Activated CD8-positive, alpha-beta memory T cell treated with anti-CD3 and anti-CD28 coated beads, Interleukin-2, amount 50 U/mL, for 24 hours (primary cell): Measurements from ENCODE around the gene LEF1.

Source experiments
- DNase-seq: peaks from one replicate; pipeline ENCODE4 v3.0.0-alpha.2; 2020; ENCODE audit errors: extremely low read depth

The LEF1 gene

DNA sequence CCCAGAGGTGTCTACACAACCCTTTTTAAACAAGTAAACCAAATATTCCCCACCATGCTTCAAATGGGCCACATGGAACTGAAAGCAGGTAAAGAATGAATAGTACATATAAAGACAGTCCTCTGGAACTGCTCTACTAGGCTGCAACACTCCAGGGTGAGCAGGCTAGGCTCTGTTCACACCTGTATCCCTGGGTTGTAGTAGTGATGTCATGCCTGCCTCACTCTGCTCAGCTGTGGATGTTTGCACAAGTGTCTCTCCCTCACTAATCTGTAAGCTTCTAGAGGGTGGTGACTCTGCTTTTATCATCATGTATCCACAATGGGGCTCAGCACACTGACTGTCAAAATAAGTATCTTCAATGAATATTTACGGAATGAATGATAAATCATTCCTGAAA is 20.4 kb downstream of the LEF1 start:
- no peak for DNase-seq

DNA sequence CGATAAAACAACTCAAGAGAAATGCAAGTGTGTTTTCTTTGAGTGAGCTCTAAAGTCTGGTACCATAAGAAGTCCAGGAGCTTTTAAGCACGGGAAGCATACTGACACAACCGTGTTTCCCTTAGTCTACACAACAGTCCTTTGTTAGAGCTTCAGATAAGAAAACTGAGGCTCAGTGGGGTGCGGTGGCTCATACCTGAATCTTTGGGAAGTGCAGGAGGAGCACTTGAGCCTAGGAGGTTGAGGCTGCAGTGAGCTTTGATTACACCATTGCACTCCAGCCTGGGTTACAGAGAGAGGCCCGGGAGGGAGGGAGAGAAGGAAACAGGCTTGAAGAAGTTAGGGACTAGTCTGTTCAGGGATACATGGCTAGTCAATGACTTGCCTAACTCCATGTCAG is 21.9 kb downstream of the LEF1 start:
- no peak for DNase-seq

DNA sequence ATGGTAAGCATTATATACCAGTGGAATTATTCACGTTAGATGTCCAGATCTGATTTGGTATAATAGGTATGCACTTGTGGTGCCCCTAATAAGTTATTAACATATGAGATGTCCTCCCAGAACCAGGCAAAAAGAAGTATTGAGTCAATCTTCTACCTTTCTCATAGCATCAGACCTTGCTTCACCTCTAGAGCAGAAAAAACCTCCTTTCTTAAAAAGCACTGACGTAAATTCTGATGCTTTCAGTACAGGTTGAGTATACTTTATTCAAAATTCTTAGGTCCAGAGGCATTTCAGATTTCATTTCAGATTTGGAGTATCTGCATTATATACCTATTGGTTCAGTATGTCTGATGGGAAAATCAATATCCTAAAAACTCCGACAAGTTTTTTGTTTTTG is 22.4 kb downstream of the LEF1 start:
- DNase-seq = no peak

DNA sequence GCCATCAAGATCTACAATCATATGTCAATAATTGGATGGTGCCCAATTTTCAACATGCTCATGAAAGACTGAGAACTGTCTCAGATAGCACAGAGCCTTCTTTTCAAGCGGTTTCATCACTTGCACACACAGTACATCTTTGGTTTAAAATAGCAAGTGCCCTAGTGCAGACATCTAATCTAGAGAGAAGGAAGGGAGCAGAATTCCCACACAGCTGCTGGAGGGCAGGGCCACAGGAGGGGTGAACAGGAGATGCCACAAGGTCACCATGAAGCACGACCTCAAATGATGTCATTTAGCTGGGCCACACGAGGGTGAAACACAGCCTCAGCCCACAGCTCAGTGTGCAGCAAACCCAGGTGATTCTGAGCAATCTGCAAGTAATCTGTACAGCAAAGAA is 24.3 kb downstream of the LEF1 start:
- no peak for DNase-seq

DNA sequence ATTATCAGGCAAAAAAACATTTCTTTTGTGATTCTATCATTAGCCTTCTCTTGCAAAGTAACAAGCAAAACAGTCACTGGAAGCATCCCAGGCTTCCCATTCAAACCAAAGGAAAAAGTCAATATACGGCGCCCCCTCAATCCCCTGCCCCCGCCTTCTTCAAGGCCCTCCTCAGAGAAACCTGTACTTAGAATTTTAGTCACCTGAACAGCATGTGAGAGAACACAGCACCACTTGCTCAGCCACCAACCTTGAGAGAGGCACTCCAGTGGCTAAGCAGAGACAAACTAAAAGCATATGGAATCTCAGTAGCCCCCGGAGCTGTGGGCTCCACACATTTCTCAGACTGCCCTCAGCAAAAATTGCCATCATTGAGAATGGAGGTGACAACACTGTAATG is 25.2 kb downstream of the LEF1 start:
- DNase-seq = no peak

DNA sequence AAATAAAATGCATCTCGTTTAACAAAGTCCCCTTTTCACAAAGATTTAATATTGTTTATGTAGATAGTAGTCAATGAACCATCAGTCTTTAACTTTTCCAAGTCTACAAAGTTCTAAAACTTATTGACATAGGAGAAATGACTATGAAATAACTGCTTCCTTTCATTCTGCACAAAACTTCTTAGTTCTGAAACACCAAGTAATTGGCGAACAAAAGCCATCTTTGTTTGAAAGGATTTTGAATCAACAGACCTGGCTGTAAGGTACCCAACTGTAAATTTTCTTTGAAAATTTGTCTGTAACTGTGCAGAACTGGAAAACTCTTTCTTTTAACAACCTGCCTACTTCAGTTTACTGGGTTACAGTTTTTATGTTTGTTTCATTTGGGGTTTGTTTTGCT is 25.9 kb downstream of the LEF1 start:
- no peak for DNase-seq

DNA sequence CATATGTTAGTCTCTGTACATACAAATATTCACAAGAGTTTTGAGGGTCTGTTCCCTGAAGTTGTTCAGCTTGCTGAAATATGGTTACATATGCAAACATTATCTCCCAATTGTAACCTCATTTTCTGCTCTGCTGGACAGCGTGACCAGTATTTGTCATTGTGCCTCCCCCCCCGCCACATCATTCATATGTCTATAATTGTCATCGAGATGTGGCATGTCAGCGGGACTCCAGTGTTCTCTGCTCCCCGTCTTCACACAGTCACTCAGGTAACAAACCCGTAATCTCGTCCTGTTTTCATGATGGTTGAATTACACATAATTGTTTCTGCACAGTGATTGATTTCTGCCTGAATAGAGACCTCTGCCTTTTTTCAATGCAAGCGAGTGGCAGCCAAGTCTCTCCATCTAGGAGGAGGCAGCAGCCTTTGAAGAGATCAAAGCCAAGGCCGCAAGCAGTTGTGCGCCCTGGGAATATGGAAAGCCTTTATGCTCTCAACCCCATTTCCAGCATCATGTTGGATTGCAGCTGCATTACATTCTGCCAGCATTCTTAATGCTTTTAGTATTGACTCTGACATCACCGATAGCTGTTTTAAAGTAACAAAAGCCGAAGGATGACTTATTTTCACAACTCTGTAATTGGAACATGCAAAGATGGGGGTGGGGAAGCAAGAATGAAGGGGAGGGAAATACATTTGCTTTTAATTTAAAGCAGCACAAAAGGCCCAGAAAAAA is 27.4 kb downstream of the LEF1 start:
- DNase-seq = no peak

DNA sequence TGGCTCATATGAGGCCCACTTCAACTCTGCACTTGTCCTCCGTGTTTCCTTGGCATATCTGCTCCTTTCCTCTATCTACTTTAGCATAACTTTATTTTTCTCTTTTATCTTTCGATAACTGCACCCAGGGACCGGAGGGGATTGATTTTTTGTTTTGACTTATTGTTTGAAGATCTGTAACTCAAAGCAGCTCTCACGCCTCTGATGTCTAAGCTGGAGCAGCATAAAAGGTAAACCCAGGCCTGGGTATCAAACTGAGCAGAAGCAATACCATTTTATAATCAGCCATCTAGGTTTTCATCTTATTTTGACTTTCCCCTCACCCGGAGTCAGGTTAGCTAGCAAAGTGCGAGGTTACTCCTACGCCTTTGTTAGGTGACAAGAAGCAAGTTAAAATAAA is 28.4 kb downstream of the LEF1 start:
- DNase-seq = no peak

DNA sequence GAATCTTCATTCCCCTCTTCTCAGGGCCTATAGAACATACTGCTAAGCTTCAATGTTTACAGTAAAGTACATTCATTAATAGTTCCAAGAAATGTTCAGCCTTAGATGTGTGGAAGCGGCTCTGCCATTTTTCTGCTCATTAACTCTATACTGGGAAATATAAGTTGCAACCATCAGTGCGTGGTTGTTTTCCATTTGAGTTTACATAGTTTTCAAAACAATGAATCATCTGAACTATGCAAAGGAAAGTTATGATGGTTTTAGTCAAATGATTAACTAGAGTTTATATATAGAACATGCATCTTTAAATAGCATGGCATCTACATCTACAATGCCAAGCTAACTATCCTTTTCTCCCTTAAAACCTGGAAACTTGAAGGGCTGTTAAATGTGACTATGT is 29.6 kb downstream of the LEF1 start:
- no peak for DNase-seq

DNA sequence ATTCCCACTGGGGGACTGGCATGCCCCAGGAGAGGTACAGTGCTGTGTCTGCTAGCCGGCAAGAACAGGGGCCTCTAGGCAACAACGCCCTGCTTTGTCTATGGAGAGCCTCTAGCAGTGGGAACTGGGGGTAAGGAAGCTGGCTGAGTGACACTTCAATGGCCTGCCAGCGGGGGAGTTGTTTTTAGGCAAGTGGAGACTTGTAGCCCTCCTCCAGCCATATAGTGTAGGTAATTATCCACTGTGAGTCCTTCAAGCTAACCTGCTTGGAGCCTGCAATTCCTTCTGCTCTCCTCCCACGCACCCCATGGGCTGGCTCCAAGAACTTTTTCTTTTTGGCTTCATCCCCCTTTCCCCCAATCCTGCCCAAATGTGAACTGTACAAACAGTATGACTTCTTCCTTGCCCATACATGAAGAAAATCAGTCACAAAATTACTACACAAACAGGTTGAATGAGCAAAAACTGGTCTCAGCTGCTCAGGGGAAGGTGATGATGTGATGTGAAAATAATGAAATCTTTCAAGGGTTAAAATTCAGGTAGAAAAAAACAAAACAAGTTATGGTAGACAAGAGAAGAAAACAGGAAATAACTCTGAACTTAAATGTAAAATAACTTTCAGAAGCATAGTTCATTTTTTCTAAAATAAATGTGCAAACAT is 33.1 kb downstream of the LEF1 start:
- DNase-seq = no peak

DNA sequence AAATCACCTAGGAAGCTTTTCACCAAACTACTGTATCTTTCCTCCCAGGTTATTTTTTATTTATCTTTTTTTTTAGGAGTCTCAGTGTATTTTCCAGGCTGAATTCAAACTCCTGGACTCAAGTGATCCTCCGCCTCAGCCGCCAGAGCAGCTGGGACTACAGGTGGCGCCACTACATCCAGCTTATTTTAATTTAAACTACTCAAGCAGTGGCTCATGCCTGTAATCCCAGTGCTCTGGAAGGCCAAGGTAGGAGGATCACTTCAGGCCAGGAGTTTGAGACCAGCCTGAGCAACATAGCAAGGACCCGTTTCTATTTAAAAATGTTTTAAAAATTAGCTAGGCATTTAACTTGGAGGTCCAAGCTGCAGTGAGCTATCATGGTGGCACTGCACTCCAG is 37.8 kb downstream of the LEF1 start:
- no peak for DNase-seq

DNA sequence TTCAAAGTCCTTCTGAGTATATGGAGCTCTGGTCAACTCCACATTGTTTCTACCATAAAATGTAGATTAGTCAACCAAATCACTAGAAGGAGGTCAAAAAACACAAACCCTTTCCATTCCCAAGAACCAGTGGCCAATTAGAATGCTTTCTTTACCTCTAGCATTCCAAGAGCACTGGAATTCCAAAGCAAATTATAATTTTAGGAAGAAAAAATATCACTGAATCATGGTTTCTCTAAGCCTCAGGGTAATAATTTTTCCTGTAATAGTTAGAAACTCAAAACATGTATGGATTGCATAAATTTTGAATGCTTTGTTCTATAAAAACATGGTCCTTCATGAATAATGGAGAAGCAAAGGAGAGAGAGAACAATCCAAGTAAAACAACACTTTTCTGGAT is 39.5 kb downstream of the LEF1 start:
- no peak for DNase-seq

DNA sequence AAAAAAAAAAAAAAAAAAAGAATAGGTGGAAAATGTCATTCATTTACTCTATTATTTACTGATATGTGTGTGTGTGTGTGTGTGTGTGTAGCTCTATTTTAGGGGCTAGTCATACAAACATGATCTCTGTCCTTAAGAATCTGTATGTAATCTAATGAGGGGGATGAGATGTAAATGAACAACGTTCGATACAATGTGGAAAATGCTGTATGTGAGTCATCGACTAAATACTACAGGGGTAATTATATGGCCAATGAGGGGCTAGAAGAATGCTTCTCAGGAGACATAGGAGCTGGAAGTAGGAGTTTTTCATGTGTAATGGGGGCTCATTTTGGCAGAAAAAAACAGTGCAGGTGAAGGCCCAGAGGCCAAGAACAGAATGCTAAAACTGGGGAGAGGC is 41.9 kb downstream of the LEF1 start:
- DNase-seq = no peak

DNA sequence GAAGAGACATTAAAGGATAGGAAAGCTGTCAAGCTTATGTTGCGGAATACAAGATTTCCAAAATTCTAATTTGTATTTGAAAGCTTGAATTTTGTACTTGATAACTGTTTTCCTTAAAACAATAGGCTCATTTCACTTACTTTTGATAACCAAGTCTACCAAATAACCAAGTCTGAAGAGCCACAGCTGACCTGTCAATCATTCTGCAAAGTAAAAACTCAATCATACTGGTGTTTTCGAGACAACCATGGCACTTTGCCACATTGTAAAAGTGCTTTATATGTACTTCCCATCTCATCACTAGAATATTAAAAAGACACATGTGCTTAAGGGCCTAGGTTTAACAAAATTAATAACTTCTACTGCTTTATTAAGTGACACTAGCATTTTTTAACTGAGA is 47.9 kb downstream of the LEF1 start:
- DNase-seq = no peak

DNA sequence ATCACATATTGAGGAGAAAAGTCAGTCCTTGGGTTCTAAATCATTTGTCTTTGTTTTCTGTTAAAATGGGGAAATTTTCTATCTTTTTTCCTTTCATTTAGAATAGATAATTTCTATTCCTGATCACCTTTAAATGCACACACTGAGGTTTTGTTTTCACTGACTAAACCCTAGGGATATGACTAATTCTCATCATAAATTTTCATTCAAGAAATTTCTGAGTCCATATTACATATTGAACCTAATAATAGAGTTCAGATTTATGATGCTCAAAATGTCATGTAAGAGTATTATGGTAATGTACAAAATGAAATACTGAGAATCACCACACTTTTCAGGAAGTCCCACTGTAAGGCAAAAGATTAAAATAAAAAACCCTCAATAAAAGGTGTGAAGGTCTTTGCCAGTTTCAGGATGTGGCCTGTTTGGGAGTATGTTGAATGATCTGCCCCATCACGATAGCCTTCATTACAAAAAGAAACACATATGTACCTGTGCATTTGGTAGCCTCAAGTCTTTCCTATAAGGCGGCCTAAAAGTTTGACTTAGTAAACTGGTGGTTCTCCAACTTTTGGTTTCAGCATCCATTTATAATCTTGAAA is 49.4 kb downstream of the LEF1 start:
- DNase-seq = no peak

DNA sequence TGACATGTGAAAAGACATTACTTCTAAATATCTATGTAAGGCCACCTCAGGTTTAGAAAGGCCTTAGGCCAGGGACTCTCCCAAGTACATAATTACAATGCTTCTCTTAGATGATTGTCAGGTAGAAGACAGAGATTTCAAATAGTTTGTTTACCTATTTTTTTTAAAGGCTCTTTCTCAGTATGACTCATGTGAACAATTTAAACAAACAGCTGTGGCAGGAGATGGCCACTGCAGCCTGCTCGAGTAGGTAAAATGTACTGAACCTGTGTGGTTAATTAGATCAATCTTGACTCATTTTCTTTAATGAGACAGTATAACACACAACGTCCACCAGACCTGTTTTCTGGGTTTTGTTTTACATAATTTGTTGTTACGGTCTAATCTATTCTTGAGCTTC is 50.2 kb downstream of the LEF1 start:
- DNase-seq = no peak

DNA sequence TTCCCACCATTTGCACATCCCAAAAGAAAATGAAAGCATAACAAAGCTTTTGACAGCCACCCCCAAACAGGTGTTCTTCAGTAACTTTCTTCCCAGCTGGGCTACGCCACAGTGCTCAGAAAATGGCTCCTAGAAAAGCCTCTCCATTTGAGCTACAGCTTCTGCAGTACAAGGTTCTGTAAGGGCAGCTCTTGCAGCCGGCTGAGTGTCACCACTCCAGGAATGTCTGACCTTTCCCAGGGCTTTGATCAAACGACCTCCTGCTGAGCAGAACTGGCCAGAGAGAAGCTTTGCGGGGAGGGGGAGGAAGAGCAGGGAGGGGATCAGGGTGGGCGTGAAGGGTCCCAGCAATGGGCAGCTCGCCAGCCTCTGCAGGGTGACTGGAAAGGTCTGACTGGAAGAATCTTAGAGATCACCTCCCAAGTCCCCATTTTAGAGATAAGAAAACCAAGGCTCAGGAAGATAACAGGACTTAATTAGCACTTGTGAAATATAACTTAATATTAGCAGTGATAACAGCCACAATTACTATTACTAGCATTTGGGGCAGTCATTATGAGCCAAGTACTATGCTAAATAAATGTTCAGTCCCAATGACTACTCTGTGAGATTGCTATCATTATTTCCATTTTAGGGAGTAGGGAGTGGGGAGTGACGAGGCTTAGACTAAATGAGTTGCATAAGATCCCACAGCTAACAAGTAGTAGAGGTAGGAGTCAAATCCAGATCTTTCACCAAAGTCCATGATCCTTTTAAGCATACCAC is 51.1 kb downstream of the LEF1 start:
- DNase-seq = no peak

DNA sequence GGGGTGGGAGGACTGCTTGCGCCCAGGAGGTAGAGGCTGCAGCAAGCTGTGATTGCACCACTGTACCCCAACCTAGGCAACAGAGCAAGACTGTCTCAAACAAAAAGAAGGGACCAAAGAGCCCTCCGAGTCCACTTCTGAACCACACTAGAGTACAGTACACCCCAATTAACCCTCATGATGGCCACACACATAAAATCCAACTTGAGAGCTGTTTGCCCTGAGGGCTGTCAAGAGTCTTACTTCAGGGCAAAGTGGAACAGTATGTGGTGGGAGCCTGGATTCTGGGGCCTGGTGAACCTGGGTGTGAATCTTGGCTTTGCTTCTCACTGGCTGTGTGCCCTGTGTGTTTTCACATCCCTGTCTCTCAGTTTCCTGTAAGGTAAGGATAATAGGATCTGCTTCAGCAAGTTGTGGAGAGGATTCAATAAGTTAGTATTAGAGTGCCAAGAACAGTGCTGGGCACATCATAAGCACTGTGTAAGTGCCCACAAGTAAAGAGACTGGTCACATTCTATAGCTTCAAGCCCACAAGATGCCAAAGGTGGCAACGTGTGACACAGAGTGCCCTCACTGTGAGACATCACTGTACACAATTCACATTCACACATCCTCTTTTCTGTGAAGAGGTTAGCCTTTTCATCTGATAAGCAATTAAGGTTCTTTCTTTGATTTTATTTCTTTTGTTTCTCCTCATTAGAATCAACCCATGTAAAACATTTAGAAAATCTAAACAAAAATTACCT is 52.1 kb downstream of the LEF1 start:
- no peak for DNase-seq

DNA sequence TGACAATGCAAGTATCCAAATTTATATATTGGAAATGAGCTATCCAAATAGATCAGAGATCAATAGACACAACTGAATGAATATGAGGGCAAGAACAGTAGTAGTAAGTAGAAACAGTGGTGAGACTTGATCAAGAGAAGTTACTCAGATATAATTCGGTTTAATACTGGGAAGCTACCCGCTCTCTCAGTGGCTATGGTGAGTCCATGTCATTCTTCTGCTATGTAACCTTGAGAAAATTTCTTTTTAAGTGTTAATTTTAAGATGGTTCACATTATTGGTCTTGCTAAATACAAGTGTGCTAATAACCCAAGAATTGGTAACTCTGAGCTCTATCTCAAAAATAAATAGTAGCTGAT is 53.6 kb downstream of the LEF1 start:
- DNase-seq = no peak

DNA sequence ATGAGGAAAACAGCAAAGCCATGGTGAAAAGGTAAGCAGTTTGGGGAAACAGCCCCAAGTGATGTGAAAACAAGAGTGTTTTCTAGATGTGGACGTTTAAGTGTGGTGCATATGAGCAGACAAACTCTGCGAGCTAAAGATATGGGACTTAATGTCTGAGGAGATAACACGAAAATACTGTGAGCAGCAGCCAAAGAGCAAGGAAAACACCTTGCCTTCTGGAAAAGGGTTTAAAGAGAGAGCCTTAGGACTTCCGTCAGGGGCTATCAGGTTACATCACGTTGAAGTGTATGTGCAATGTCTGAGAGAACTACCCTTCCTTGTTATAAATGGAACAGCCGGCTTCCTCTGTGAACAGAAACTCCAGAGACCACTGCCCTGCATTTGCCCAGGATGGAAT is 54.2 kb downstream of the LEF1 start:
- DNase-seq = no peak

DNA sequence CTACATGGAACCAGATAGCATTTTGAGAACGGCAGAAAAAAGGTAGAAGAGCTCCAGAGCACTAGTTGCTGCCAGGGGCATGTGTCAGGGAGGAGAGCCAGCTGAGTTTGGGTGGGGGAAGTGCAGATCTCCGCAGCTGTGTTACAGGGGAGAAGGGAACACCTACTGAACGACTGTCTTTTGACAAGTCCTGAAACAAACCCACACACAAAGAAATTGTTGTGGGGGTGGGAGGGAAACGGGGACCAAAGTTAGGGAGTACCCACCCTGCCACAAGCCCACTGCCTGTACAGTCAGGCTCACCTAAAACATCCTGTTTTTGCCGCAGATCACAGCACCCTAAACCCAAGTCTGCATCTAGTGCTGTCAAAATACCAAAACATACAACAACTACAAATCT is 55.5 kb downstream of the LEF1 start:
- no peak for DNase-seq

DNA sequence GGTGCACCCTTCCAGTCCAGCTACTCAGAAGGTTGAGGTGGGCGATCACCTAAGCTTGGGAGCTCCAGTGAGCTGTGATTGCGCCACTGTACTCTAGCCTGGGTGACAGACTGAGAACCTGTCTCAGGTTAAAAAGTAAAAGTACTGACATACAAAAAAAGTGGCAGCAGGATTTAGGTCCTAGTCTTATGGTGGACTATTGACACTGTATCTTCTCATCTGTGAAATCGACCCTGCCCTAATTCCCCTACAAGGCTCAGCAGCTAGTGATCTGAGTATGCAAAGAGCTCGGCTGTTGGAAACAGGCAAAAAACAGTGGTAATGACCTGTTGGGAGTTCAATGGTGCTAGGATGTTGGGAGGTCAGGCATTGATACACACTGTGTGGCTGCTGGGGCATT is 57.0 kb downstream of the LEF1 start:
- DNase-seq = no peak
